H9 (cell line): ENCODE data around the gene IL1RL1. TPM values are rescaled to one million over a fixed set of nuclear protein-coding genes. Genes with fewer than 3 reads are reported as not detected.

Experiments
- DNase-seq: peaks from one replicate; pipeline ENCODE4 v3.0.0-alpha.2; 2017
- H2AFZ ChIP-seq: one replicate; pipeline ENCODE4 v1.6.1; 2013; ENCODE audit warnings: mild to moderate bottlenecking, low read length, control low read depth, moderate library complexity
- H2AK5ac ChIP-seq: 2 replicates; pipeline ENCODE4 v1.6.1; 2013; ENCODE audit warnings: low read length, control low read depth, mixed read lengths; ENCODE audit not compliant: insufficient read length
- H2BK120ac ChIP-seq: one replicate; pipeline ENCODE4 v1.6.1; 2013; ENCODE audit warnings: low read depth, mild to moderate bottlenecking, low read length, control low read depth, inconsistent platforms; ENCODE audit not compliant: poor library complexity, severe bottlenecking
- H2BK12ac ChIP-seq: 2 replicates; pipeline ENCODE4 v1.6.1; 2013; ENCODE audit warnings: low read length, control low read depth, mixed read lengths, low read depth; ENCODE audit not compliant: insufficient read length
- H2BK15ac ChIP-seq: 2 replicates; pipeline ENCODE4 v1.6.1; 2013; ENCODE audit warnings: low read depth, low read length, control low read depth
- H2BK20ac ChIP-seq: one replicate; pipeline ENCODE4 v1.6.1; 2013; ENCODE audit warnings: low read depth, mild to moderate bottlenecking, low read length, control low read depth, inconsistent platforms; ENCODE audit not compliant: poor library complexity, severe bottlenecking
- H2BK5ac ChIP-seq: 2 replicates; pipeline ENCODE4 v1.6.1; 2013; ENCODE audit warnings: low read length, control low read depth, mixed read lengths; ENCODE audit not compliant: insufficient read length
- H3K14ac ChIP-seq: 2 replicates; pipeline ENCODE4 v1.6.1; 2013; ENCODE audit warnings: low read length, control low read depth; ENCODE audit not compliant: insufficient read depth
- H3K18ac ChIP-seq: 2 replicates; pipeline ENCODE4 v1.6.1; 2013; ENCODE audit warnings: low read depth, mild to moderate bottlenecking, mixed read lengths, low read length, control low read depth; ENCODE audit not compliant: insufficient read length
- H3K23ac ChIP-seq: 2 replicates; pipeline ENCODE4 v1.6.1; 2013; ENCODE audit warnings: low read length, control low read depth, mixed read lengths, low read depth; ENCODE audit not compliant: insufficient read length
- H3K23me2 ChIP-seq: 2 replicates; pipeline ENCODE4 v1.6.1; 2013; ENCODE audit warnings: low read depth, mild to moderate bottlenecking, mixed read lengths, low read length, control low read depth; ENCODE audit not compliant: insufficient read length, poor library complexity, severe bottlenecking
- H3K27ac ChIP-seq: 2 replicates; pipeline ENCODE4 v1.5.1; 2013; ENCODE audit warnings: low read length, control low read depth, mixed read lengths, low read depth; ENCODE audit not compliant: insufficient read length
- H3K27me3 ChIP-seq: 2 replicates; pipeline ENCODE4 v1.6.1; 2013; ENCODE audit warnings: low read length, control low read depth, inconsistent platforms; ENCODE audit not compliant: insufficient read depth
- H3K4ac ChIP-seq: 2 replicates; pipeline ENCODE4 v1.6.1; 2013; ENCODE audit warnings: low read depth, mild to moderate bottlenecking, control low read depth, inconsistent platforms, low read length, moderate library complexity
- H3K4me1 ChIP-seq: 2 replicates; pipeline ENCODE4 v1.6.1; 2013; ENCODE audit warnings: low read length, control low read depth, inconsistent platforms; ENCODE audit not compliant: insufficient read depth
- H3K4me2 ChIP-seq: 2 replicates; pipeline ENCODE4 v1.6.1; 2013; ENCODE audit warnings: low read length, control low read depth, mixed read lengths; ENCODE audit not compliant: insufficient read length, insufficient read depth
- H3K56ac ChIP-seq: 2 replicates; pipeline ENCODE4 v1.6.1; 2013; ENCODE audit warnings: low read depth, mild to moderate bottlenecking, mixed read lengths, low read length, control low read depth; ENCODE audit not compliant: insufficient read length
- H3K79me1 ChIP-seq: 2 replicates; pipeline ENCODE4 v1.6.1; 2013; ENCODE audit warnings: low read depth, mild to moderate bottlenecking, moderate library complexity, low read length, control low read depth, inconsistent platforms; ENCODE audit not compliant: insufficient read depth, poor library complexity, severe bottlenecking
- H3K79me2 ChIP-seq: 2 replicates; pipeline ENCODE4 v1.6.1; 2013; ENCODE audit warnings: low read length, control low read depth, inconsistent platforms; ENCODE audit not compliant: insufficient read depth
- H3K9ac ChIP-seq: 2 replicates; pipeline ENCODE4 v1.6.1; 2013; ENCODE audit warnings: low read length, control low read depth, mixed read lengths; ENCODE audit not compliant: insufficient read length; ENCODE audit errors: extremely low read depth
- H3K9me3 ChIP-seq: one replicate; pipeline ENCODE4 v1.6.1; 2013; ENCODE audit warnings: low read depth, low read length, inconsistent platforms; ENCODE audit not compliant: control insufficient read depth
- H3T11ph ChIP-seq: one replicate; pipeline ENCODE4 v1.6.1; 2013; ENCODE audit warnings: mild to moderate bottlenecking, low read length, control low read depth, inconsistent platforms
- H4K20me1 ChIP-seq: one replicate; pipeline ENCODE4 v1.6.1; 2013; ENCODE audit not compliant: control insufficient read depth, insufficient read length, insufficient read depth
- H4K5ac ChIP-seq: 2 replicates; pipeline ENCODE4 v1.6.1; 2013; ENCODE audit warnings: low read depth, mild to moderate bottlenecking, mixed read lengths, low read length, control low read depth; ENCODE audit not compliant: insufficient read length
- H4K8ac ChIP-seq: replicated peaks from 2 replicates; pipeline ENCODE4 v1.6.1; 2013; ENCODE audit warnings: low read length, control low read depth, mixed read lengths, low read depth; ENCODE audit not compliant: insufficient read length
- H4K91ac ChIP-seq: 2 replicates; pipeline ENCODE4 v1.6.1; 2013; ENCODE audit warnings: low read depth, mild to moderate bottlenecking, moderate library complexity, mixed read lengths, low read length, control low read depth; ENCODE audit not compliant: insufficient read length
- H3K27ac Mint-ChIP-seq, 3 experiments: 2 replicates in 2 of 3; 3 replicates in 1 of 3; pipeline ENCODE4 v1.8.0; 2020 to 2021; ENCODE audit warnings: mixed read lengths in 3 of 3, mild to moderate bottlenecking in 1 of 3, moderate library complexity in 1 of 3
- H3K27me3 Mint-ChIP-seq: 2 replicates; pipeline ENCODE4 v1.8.0; 2021; ENCODE audit warnings: low read depth, mild to moderate bottlenecking, moderate library complexity, mixed read lengths
- H3K36me3 Mint-ChIP-seq, 3 experiments: 2 replicates in 2 of 3; 3 replicates in 1 of 3; pipeline ENCODE4 v1.8.0; 2020 to 2021; ENCODE audit warnings: low read depth in 3 of 3, mixed read lengths in 3 of 3; ENCODE audit not compliant: insufficient read depth in 1 of 3
- H3K4me1 Mint-ChIP-seq, 2 experiments: 2 replicates each; pipeline ENCODE4 v1.8.0; 2020; ENCODE audit warnings: mixed read lengths in 2 of 2
- H3K4me3 Mint-ChIP-seq, 2 experiments: 2 replicates in 1 of 2; 3 replicates in 1 of 2; pipeline ENCODE4 v1.8.0; 2020 to 2021; ENCODE audit warnings: mild to moderate bottlenecking in 2 of 2, mixed read lengths in 2 of 2, moderate library complexity in 1 of 2
- H3K9me3 Mint-ChIP-seq, 2 experiments: 2 replicates in 1 of 2; 3 replicates in 1 of 2; pipeline ENCODE4 v1.8.0; 2020; ENCODE audit warnings: mild to moderate bottlenecking in 2 of 2, mixed read lengths in 2 of 2, moderate library complexity in 1 of 2
- CTCF ChIP-seq: fragments of 200-600 bp; sonication (generic); conservative IDR thresholded peaks from 3 replicates; pipeline ENCODE4 v1.8.0; 2021; ENCODE audit warnings: antibody characterized with exemption, mild to moderate bottlenecking
- WGBS: extraction: QIAGEN DNeasy Blood & Tissue Kit; methylation state at CpG from one replicate; pipeline ENCODE4 v1.1.7; 2013; ENCODE audit warnings: missing lambda C conversion rate, low lambda C conversion rate, mixed read lengths; ENCODE audit not compliant: insufficient read length; ENCODE audit errors: extremely low coverage; 5-methylcytosine and 5-hydroxymethylcytosine counted together
- total RNA-seq: library from RNA; stranded (reverse); gene quantifications from 2 replicates; pipeline ENCODE4 v1.2.1, GENCODE V29; 2021

Gene IL1RL1
- total RNA-seq, 1 experiment from 2014 or later: not detected

- peaks cover 3% of the 10 kb centered on the region for H3K23me2 ChIP-seq
- H2BK20ac ChIP-seq: no peak overlapping the region
- no peak overlapping the region for H4K91ac ChIP-seq
- no peak overlapping the region for H3K23ac ChIP-seq
- TF ChIP-seq CTCF: no peak
- H3K9ac ChIP-seq: no peak overlapping the region
- WGBS: no CpG with 5 or more reads among the region's 1 CpG
- H4K5ac ChIP-seq: no peak overlapping the region
- no peaks in the 10 kb centered on the region for H3K4me1 ChIP-seq
- Mint-ChIP-seq H3K9me3 (peaks cover 38 to 54% of the 10 kb centered on the region in 2 experiments), H3K4me3 (peak overlapping the region in 1 of 2 experiments; percentile 38; a peak in 1 of 5 replicates), H3K27me3 (peaks cover 7% of the 10 kb centered on the region), H3K36me3 (peaks cover 0 to 2% (median 0%) of the 10 kb centered on the region in 3 experiments; a peak in 2 of 7 replicates), H3K27ac (no peak overlapping the region), H3K4me1 (no peaks in the 10 kb centered on the region)
- no peak overlapping the region for H2AFZ ChIP-seq
- H3K79me1 ChIP-seq: no peaks in the 10 kb centered on the region
- H3K18ac ChIP-seq: no peak overlapping the region
- H3K4me2 ChIP-seq: no peak overlapping the region
- DNase-seq: no peak
- no peak overlapping the region for H3K56ac ChIP-seq
- H2AK5ac ChIP-seq: no peak overlapping the region
- H3K4ac ChIP-seq: no peak overlapping the region
- H3K14ac ChIP-seq: no peak overlapping the region
- H2BK12ac ChIP-seq: no peak overlapping the region
- H4K20me1 ChIP-seq: no peaks in the 10 kb centered on the region
- no peak overlapping the region for H3K27ac ChIP-seq
- H2BK120ac ChIP-seq: no peak overlapping the region
- H2BK5ac ChIP-seq: no peak overlapping the region
- peaks cover 7% of the 10 kb centered on the region for H3K9me3 ChIP-seq
- no peaks in the 10 kb centered on the region for H3K79me2 ChIP-seq
- no peak overlapping the region for H3T11ph ChIP-seq
- H3K27me3 ChIP-seq: no peaks in the 10 kb centered on the region
- H2BK15ac ChIP-seq: no peak overlapping the region
- no peak overlapping the region for H4K8ac ChIP-seq
Measured at GRCh38 chr2:102376052-102376591, 64.8 kb downstream of the IL1RL1 start.
